ENCODE data around the gene P3H2. TPM values are rescaled to one million over a fixed set of nuclear protein-coding genes. Genes with fewer than 3 reads are reported as not detected.

P3H2 gene
- total and polyA plus RNA-seq, 9 of the 15 experiments (the other 6 are each of a cell fraction or from before 2014, with no cell fraction given), result 0.04 to 0.26 (median 0.22) TPM; not detected in 6

DNA sequence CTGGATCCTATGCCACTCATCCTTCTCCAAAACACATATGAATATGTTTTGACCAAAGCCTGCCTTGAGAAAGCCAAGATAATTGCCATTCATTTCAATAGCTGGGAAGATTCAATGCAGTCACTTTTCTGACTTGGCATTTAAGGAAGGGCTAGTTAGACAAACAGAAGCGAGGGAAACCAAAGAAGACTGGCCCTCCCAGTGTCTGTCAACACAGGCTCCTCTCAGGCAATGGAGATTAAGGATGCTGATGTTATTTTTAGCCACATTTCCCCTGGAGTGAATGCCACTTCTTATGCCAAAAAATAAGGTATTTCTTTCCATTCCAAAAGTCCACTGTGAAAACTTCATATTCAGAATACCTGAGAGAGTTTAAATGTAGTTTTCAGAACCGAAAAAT, 101.7 kb downstream of the P3H2 start (continued):
- TF ChIP-seq, protein P1, sequence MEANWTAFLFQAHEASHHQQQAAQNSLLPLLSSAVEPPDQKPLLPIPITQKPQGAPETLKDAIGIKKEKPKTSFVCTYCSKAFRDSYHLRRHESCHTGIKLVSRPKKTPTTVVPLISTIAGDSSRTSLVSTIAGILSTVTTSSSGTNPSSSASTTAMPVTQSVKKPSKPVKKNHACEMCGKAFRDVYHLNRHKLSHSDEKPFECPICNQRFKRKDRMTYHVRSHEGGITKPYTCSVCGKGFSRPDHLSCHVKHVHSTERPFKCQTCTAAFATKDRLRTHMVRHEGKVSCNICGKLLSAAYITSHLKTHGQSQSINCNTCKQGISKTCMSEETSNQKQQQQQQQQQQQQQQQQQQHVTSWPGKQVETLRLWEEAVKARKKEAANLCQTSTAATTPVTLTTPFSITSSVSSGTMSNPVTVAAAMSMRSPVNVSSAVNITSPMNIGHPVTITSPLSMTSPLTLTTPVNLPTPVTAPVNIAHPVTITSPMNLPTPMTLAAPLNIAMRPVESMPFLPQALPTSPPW (CRISPR knock-in tag; IDR thresholded peaks at IDR 0.05), result no peak
- TF ChIP-seq TBP (optimal IDR thresholded peaks at IDR 0.05; ENCODE audit: low read depth, low read length) (no peak), ESRRB (CRISPR knock-in tag; IDR thresholded peaks at IDR 0.05; ENCODE audit: borderline replicate concordance) (no peak), SNIP1 (IDR thresholded peaks at IDR 0.05; ENCODE audit: low read depth) (no peak), KLF16 (IDR thresholded peaks at IDR 0.05) (no peak)
- TF ChIP-seq, protein P2, sequence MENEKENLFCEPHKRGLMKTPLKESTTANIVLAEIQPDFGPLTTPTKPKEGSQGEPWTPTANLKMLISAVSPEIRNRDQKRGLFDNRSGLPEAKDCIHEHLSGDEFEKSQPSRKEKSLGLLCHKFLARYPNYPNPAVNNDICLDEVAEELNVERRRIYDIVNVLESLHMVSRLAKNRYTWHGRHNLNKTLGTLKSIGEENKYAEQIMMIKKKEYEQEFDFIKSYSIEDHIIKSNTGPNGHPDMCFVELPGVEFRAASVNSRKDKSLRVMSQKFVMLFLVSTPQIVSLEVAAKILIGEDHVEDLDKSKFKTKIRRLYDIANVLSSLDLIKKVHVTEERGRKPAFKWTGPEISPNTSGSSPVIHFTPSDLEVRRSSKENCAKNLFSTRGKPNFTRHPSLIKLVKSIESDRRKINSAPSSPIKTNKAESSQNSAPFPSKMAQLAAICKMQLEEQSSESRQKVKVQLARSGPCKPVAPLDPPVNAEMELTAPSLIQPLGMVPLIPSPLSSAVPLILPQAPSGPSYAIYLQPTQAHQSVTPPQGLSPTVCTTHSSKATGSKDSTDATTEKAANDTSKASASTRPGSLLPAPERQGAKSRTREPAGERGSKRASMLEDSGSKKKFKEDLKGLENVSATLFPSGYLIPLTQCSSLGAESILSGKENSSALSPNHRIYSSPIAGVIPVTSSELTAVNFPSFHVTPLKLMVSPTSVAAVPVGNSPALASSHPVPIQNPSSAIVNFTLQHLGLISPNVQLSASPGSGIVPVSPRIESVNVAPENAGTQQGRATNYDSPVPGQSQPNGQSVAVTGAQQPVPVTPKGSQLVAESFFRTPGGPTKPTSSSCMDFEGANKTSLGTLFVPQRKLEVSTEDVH (IDR thresholded peaks at IDR 0.05; ENCODE audit: low read depth, partially characterized antibody), result no peak

DNA sequence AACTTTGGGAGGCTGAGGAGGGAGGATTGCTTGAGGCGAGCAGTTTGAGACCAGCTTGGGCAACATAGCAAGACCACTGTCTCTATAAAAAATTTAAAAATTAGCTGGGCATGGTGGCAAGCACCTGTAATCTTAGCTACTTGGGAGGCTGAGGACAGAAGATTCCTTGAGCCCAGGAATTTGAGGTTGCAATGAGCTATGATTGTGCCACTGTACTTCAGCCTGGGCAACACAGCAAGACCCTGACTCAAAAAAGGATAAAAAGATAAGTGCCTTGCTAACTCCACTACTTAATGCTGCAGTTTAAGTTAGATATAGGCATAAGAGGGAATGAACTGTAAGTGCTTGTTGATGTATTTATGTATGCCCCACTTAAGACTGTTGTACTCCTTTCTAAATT, 102.2 kb downstream of the P3H2 start:
- Histone ChIP-seq H3K9me1 (ENCODE audit: control insufficient read depth, insufficient read depth, low read length) (no peaks in the 10 kb centered on the region), H3K9me3 (replicated peaks; ENCODE audit: control insufficient read depth, insufficient read depth, low read depth, low read length) (no peaks in the 10 kb centered on the region), H2AFZ (ENCODE audit: low read depth, low read length) (no peak overlapping the region), H3K27ac (ENCODE audit: extremely low read depth, low read depth, low read length) (no peak overlapping the region), H4K20me1 (replicated peaks; ENCODE audit: control insufficient read depth, insufficient read depth, low read length) (no peaks in the 10 kb centered on the region), H3K4me2 (ENCODE audit: insufficient read depth, low read length) (no peak overlapping the region), H3K27me3 (ENCODE audit: control insufficient read depth in 2 of 2, insufficient read depth in 2 of 2, low read length in 2 of 2) (no peaks in the 10 kb centered on the region), H3K9ac (ENCODE audit: insufficient read depth in 1 of 2, low read depth in 2 of 2, low read length in 2 of 2) (no peak overlapping the region), H3K4me1 (replicated peaks in 1 of 2; ENCODE audit: control insufficient read depth in 2 of 2, insufficient read depth in 2 of 2, low read length in 2 of 2) (no peaks in the 10 kb centered on the region), H3K4me3 (no peak overlapping the region), H3K79me2 (ENCODE audit: control insufficient read depth, insufficient read depth, low read length) (no peaks in the 10 kb centered on the region), H3K36me3 (ENCODE audit: control insufficient read depth, insufficient read depth, low read length) (no peaks in the 10 kb centered on the region)
- no peak for DNase-seq (ENCODE audit: extremely low read depth in 1 of 4, low spot score in 3 of 4)
- intact Hi-C loops (cut with micrococcal nuclease) (no loop called here), in situ Hi-C loops (cut with MboI) (no loop called here)
- ChIA-PET CTCF (ENCODE audit: low intra/inter-chr PET ratio) (no interaction called here), POLR2A (no interaction called here)
- no peak for ATAC-seq
- no TSS peak for BruUV-seq (replicated peaks)
- TF ChIP-seq ZNF444 (CRISPR knock-in tag; IDR thresholded peaks at IDR 0.05), result no peak
- WGBS (ENCODE audit: insufficient coverage, low coverage, missing lambda C conversion rate), result 0% methylated on average over 1 of the region's 1 CpG
- no peak for FAIRE-seq
